DMS53 treated with DMSO at 0.1 percent for 48 hours (cell line): Measurements from ENCODE around the gene MTHFR.
A peak's percentile ranks its signal among the peaks of the same experiment; 100 is the strongest.

Source experiments
- DNase-seq: peaks from one replicate; lab custom pipeline; 2025; ENCODE audit not compliant: unreplicated experiment; lab: John Stamatoyannopoulos, UW

Gene MTHFR

DNA sequence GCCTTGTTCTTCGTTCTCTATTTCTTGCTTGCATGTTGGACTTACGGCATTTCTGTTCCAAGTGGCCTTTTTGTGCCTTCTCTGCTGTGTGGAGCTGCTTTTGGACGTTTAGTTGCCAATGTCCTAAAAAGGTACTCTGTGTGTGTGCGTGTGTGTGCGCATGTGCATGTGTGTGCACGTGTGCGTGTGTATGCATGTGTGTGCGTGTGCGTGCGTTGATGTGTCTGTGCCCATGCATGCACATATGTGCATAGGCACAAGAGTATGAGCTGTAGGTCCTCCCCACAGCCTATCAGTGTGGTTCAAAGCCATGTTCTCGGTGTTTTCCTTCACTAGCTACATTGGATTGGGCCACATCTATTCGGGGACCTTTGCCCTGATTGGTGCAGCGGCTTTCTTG, 28.1 kb upstream of the MTHFR start:
- no peak for DNase-seq

DNA sequence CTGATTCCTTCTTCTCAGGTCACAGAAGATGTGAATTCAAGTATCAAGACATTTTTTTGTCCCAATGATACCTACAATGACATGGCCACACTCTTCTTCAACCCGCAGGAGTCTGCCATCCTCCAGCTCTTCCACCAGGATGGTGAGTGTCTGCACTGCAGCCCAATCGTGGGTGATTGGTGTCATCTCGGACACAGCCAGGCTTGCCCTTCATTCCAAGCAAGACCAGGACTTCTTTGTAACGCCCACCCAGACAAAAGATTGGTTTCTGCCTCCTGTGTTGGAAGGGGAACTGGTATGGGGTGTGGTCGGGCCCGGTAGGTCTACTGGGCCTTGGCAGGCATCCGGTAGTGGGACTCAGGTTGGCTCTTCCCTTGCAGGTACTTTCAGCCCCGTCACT, 27.7 kb upstream of the MTHFR start:
- no peak for DNase-seq

GRCh38 chr1:11831945-11832725, 26.4 kb upstream of the MTHFR start:
- no peak for DNase-seq

DNA sequence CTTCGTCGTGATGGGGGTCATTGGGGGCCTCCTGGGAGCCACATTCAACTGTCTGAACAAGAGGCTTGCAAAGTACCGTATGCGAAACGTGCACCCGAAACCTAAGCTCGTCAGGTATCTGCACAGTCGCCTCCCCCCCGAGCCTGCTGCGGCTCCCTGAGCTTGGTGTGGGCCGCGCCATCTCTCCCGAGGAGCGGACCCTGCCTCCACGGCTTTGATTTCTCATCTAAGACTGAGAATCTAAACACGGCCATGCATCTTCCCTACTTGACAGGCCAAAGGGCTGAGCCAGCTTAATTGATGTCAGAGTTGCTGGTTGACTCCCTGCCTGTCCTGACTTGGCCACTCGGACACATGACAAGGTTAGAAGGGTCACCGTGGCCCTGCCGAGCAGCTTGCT, 22.7 kb upstream of the MTHFR start:
- no peak for DNase-seq

GRCh38 chr1:11826946-11827345, 21.2 kb upstream of the MTHFR start:
- no peak for DNase-seq

GRCh38 chr1:11825131-11825530, 19.4 kb upstream of the MTHFR start:
- no peak for DNase-seq

- no peak for DNase-seq
Observed at GRCh38 chr1:11823366-11824137, 17.8 kb upstream of the MTHFR start.

GRCh38 chr1:11822091-11822490, 16.3 kb upstream of the MTHFR start:
- DNase-seq, result no peak

- DNase-seq, result no peak
Observed at GRCh38 chr1:11817192-11817591, 11.4 kb upstream of the MTHFR start.

GRCh38 chr1:11813021-11813420, 7.3 kb upstream of the MTHFR start:
- no peak for DNase-seq

DNA sequence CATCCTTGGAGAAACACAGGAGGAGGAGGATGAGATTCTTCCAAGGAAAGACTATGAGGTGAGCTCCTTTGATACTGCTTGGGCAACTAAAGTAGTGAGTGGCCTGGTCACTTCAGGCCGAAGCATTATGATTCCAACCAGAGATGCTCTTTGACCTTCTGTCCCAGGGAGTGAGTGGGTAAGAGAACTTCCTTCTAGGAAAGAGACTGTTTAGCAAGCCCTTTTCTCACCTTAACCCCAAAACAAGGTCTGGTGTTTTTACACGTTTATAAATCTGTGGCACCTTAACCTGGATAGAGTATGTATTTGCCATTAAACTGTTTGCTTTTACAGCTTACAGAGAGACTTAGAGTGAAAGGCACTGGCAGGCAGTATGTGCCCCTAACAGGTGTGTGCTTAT, 1.4 kb upstream of the MTHFR start:
- DNase-seq, result no peak

DNA sequence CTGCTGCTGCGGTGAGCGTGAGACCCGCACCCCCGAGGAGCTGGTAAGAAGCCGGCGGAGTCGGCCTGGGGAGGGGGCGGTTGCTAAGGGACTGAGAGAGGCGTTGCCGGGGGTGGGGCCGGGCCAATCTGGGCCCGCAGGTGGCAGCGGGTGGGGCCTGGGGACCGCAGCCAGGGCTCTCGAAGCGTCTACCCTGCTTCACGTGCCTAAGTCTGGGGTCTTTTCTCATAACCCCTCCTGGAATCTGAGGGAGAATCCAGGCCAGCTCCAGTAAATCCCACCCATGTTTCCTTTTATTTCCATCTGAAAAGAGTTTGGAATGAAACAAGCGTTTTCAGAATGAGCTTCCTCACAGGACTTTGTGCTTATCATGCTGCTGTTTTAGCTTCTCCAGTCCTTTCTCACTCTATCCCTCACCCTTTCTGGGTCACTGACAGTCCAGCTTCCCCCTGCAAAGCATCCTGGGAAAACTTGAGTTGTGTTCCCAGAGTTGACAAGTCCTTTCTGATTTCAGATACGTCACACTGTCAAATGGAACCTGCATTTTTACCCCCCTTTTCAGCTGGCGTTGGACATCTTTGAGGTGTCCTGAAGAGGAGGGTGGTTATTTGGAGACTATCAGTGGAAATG, 658 bp upstream of the MTHFR start:
- peak; percentile 72 for DNase-seq

DNA sequence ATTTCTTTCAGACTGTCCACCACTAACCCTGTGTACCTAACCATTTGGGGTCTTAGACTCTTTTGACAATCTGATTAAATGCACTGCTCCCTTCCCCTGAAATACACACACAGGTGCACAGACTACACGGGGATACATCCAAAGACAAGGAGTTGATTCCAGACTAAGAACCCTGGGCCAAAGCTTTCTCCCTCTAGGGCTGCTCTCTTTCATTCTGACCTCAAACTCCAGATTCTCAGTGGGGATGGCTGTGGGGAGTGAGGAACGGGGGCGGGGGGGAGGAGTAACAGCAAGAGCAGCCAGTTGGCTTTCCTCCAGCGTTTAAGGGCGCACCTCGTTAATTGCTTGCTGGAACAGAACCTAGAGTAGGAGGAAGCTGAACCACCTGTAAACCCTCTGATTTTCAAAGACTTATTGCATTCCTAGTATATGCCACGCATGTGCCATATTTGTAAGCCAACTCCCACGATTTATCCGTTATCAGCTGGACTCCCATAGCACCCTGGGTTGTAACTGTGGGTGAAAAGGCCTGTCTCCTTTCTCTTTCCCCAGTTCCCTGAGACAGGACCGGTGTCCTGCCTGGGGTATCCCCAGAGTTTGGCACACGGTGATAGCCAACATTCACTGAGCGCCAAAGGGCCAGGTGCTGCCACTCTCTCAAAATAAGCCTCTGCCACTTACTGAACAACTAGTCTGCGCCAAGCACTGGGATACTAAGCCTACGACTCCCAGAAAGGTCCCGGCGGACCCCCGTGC, 920 bp downstream of the MTHFR start:
- DNase-seq, result no peak

DNA sequence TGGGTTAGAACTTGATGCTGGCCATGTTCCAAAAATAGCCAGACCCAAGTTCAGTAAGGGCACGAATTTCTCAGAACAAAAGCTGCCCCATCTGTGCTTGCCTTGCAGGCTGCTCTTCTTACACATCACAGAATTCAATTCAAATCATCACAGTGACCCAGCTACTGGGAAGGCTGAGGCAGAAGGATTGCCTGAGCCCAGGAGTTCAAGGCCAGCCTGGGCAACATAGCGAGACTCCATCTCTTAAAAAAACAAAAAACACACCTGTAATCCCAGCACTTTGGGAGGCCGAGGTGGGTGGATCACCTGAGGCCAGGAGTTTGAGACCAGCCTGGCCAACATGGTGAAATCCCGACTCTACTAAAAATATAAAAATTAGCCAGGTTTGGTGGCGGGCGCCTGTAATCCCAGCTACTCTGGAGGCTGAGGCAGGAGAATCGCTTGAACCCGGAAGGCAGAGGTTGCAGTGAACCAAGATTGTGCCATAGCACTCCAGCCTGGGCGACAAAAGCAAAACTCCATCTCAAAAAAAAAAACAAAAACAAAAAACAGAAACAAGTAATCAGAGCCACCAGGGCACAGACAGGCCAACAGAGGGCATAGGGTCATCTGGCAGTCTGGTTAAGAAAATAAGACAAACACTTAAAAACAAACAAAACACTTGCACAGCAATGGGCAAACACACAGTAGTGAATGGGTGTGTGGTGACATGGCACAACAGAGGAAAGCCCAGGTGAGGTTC, 1.7 kb downstream of the MTHFR start:
- peak; percentile 60 for DNase-seq

DNA sequence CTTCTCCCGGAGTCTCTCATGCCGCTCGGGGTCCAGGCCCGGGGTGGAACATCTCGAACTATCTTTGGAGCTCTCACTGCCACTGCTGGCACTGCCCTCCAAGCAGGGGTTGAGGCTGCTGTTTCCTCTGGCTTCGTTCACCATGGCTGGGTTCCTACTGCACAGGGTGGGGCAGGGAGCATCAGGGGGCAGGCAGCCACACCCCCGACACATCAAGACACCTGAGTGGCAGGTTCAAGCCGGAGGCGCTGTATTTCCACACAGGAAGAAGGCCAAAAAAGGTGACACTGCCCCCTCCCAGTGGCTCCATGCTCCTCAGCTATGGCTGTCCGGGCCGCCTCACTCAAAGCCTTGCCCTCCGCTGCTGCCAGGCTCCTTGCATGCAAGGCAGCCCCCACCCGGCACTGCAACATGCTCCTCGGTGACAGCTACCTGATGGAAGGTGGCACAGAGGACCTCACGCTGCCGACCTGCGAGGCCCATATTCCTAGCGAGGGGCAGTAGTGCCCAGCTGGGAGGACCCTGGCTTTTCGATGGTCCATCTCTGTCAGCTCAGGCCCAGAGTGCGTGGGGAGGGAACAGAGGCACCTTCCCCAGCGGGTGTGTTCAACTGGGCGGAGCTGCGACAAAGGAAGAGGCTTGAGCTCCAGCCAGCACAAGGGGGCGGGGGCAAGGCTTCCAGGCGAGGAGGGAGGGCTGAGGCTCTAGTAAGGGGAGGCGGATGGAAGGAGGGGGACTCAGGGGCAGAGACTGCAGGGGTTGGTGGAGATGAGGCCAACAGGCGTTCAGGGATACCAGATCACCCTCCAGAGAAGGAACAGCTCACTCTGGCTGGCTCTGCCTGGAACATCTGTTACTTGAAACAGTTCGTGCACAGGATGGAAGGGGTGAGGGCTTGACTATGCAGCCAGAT, 2.5 kb downstream of the MTHFR start:
- DNase-seq, result no peak

DNA sequence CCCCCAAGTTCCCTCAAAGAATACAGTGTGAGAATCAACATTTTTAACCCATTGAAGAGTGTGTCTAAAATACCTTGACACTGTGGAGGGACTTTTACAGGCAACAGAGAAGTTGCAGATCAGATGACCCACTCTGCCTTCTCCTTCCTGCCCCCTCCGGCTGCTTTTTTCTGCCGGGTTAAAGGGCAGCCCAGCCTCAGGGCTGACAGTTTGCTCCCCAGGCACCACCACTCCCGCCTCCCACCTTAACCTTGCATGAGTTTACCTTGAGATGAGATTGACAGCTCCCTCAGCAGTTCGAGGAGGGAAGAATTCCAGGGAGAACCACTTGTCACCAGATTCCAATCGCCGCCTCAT, 3.2 kb downstream of the MTHFR start:
- DNase-seq, result no peak

DNA sequence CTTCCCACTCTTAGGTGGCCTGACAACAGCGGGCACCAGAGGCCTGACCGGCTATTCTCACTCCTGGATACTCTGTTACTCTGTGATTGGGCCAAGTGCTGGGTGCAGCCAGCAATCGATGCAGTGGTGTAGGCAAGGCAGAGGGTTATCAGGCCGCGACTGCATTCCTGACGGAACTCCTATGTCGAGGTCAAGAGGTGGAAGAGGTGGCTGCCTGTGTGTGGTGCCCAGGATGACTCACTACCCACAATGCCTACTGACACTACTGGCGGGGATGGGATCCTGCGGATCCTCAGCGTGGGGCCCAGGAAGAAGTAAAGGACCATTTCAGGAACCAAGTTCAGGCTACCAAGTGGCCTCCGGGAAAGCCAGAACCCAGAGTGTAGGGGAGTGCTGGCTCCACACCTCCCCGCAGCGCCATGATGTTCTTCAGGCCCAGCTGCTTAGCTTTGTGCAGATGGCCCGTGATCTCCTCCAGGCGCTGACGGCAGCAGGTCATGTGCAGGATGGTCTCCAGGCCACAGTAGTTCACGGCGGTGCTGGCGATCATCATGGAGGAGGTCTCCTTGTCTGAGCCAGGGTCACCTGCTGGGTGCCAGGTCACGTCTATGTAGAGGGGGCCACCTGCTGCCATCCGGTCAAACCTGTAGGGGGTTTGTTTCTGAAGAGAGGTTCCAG, 4.9 kb downstream of the MTHFR start:
- DNase-seq, result no peak

- no peak for DNase-seq
Observed at GRCh38 chr1:11800391-11800755, 5.4 kb downstream of the MTHFR start.

- DNase-seq, result no peak
Observed at GRCh38 chr1:11799896-11800295, 5.9 kb downstream of the MTHFR start.
